ENCODE data around the gene SLC25A28. TPM values are rescaled to one million over a fixed set of nuclear protein-coding genes. Genes with fewer than 3 reads are reported as not detected.

SLC25A28 gene
- total RNA-seq, 1 donor from 2014 or later: 40.9 TPM

Other genes starting within 250 kb of the SLC25A28 start
- gene GOT1, start 189.8 kb downstream of the SLC25A28 start, total RNA-seq: 516 TPM
- not detected for gene NKX2-3, start 87.5 kb downstream of the SLC25A28 start, total RNA-seq
- 1.5 TPM for gene ENTPD7, start 39.1 kb upstream of the SLC25A28 start, total RNA-seq
- 32.4 TPM for gene COX15, start 111.7 kb upstream of the SLC25A28 start, total RNA-seq
- 37.2 TPM for gene CUTC, start 111.8 kb upstream of the SLC25A28 start, total RNA-seq
- gene ABCC2, start 162.2 kb upstream of the SLC25A28 start, total RNA-seq: 0.67 TPM

All from Right ventricle myocardium superior (tissue), 1 donor.